ENCODE data around the gene CCSER1.
"Not testable (repeated sequence)": the region's sequence is repeated elsewhere in the genome, so short reads cannot be mapped to it uniquely, and the experiment has no call there.

CCSER1 gene

GRCh38 chr4:90816754-90817153, 689.6 kb downstream of the CCSER1 start:
- no peak for DNase-seq (ENCODE audit: low read depth in 2 of 3, low spot score in 2 of 3)

- DNase-seq (ENCODE audit: low read depth in 2 of 3, low spot score in 2 of 3), result no peak
These were observed 697.3 kb downstream of the CCSER1 start for GRCh38 chr4:90824266-90825150.

GRCh38 chr4:90825849-90826248, 698.7 kb downstream of the CCSER1 start:
- DNase-seq (ENCODE audit: low read depth in 2 of 3, low spot score in 2 of 3), result no peak

GRCh38 chr4:90833706-90834105, 706.5 kb downstream of the CCSER1 start:
- no peak for DNase-seq (ENCODE audit: low read depth in 2 of 3, low spot score in 2 of 3)

GRCh38 chr4:90837241-90837640, 710.0 kb downstream of the CCSER1 start:
- no peak for DNase-seq (ENCODE audit: low read depth in 2 of 3, low spot score in 2 of 3)

- not testable (repeated sequence) for DNase-seq (ENCODE audit: low read depth in 2 of 3, low spot score in 2 of 3)
These were observed 711.7 kb downstream of the CCSER1 start for GRCh38 chr4:90838859-90839258.

- no peak for DNase-seq (ENCODE audit: low read depth in 2 of 3, low spot score in 2 of 3)
These were observed 713.1 kb downstream of the CCSER1 start for GRCh38 chr4:90840291-90840690.

- no peak for DNase-seq (ENCODE audit: low read depth in 2 of 3, low spot score in 2 of 3)
These were observed 713.6 kb downstream of the CCSER1 start for GRCh38 chr4:90840828-90841227.

- no peak for DNase-seq (ENCODE audit: low read depth in 2 of 3, low spot score in 2 of 3)
These were observed 714.5 kb downstream of the CCSER1 start for GRCh38 chr4:90841676-90842075.

- no peak for DNase-seq (ENCODE audit: low read depth in 2 of 3, low spot score in 2 of 3)
These were observed 715.8 kb downstream of the CCSER1 start for GRCh38 chr4:90842960-90843359.

GRCh38 chr4:90844241-90844640, 717.0 kb downstream of the CCSER1 start:
- no peak for DNase-seq (ENCODE audit: low read depth in 2 of 3, low spot score in 2 of 3)

- DNase-seq (ENCODE audit: low read depth in 2 of 3, low spot score in 2 of 3), result no peak
These were observed 718.6 kb downstream of the CCSER1 start for GRCh38 chr4:90845777-90846176.

- DNase-seq (ENCODE audit: low read depth in 2 of 3, low spot score in 2 of 3), result no peak
These were observed 725.0 kb downstream of the CCSER1 start for GRCh38 chr4:90852237-90852636.

- no peak for DNase-seq (ENCODE audit: low read depth in 2 of 3, low spot score in 2 of 3)
These were observed 727.9 kb downstream of the CCSER1 start for GRCh38 chr4:90855111-90855510.

- no peak for DNase-seq (ENCODE audit: low read depth in 2 of 3, low spot score in 2 of 3)
These were observed 730.1 kb downstream of the CCSER1 start for GRCh38 chr4:90857081-90857820.

GRCh38 chr4:90875791-90876190, 748.6 kb downstream of the CCSER1 start:
- no peak for DNase-seq (ENCODE audit: low read depth in 2 of 3, low spot score in 2 of 3)

GRCh38 chr4:90876296-90876695, 749.1 kb downstream of the CCSER1 start:
- DNase-seq (ENCODE audit: low read depth in 2 of 3, low spot score in 2 of 3), result no peak

GRCh38 chr4:90883519-90883918, 756.3 kb downstream of the CCSER1 start:
- DNase-seq (ENCODE audit: low read depth in 2 of 3, low spot score in 2 of 3), result no peak

- DNase-seq (ENCODE audit: low read depth in 2 of 3, low spot score in 2 of 3), result no peak
These were observed 761.4 kb downstream of the CCSER1 start for GRCh38 chr4:90888571-90888970.

GRCh38 chr4:90889171-90889570, 762.0 kb downstream of the CCSER1 start:
- no peak for DNase-seq (ENCODE audit: low read depth in 2 of 3, low spot score in 2 of 3)

GRCh38 chr4:90903413-90903812, 776.2 kb downstream of the CCSER1 start:
- not testable (repeated sequence) for DNase-seq (ENCODE audit: low read depth in 2 of 3, low spot score in 2 of 3)

- no peak for DNase-seq (ENCODE audit: low read depth in 2 of 3, low spot score in 2 of 3)
These were observed 776.8 kb downstream of the CCSER1 start for GRCh38 chr4:90904021-90904420.
